WI38 (cell line): ENCODE measurements around the gene GPR39.
A peak's percentile ranks its signal among the peaks of the same experiment; 100 is the strongest.

ENCODE experiments used
- H3K4me3 ChIP-seq: 2 replicates; pipeline ENCODE4 v1.5.1; 2011; ENCODE audit warnings: low read depth, mild to moderate bottlenecking, control low read depth, low read length
- CTCF ChIP-seq: IDR thresholded peaks from 2 replicates; pipeline ENCODE4 v1.5.1; 2012; ENCODE audit warnings: low read depth, mild to moderate bottlenecking, control low read depth, low read length

The GPR39 gene

DNA sequence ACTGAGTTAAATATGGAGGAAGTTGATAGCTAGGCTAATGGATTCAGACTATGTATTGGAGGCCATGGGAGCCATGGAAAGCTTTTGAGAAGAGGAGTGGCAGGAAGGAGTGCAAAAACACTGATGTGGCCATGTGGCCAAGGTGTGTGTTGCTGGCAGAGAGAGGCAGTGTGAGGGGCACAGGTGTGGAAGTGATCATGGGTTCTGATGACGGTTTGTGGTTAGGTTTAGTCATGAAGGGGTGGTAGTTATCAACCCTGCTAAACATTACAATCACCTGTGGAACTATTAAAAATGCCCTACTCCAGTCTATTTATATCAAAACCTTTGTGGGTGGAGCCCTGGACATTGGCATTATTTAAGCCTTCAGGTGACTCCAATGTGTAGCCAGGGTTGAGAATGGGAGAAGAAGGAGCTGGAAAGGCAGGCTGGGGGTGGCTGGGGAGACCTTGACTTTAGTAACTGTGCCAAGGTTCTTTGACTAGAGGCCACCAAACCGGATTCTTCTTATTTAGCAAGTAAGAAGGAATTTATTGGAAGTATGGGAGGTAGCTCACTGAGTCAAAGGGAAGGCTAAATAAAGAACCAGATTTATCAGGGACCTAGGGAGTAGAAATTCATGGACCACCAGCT lies 13.5 kb downstream of the GPR39 start:
- H3K4me3 ChIP-seq = no peak overlapping the region
- no peak for TF ChIP-seq CTCF

DNA sequence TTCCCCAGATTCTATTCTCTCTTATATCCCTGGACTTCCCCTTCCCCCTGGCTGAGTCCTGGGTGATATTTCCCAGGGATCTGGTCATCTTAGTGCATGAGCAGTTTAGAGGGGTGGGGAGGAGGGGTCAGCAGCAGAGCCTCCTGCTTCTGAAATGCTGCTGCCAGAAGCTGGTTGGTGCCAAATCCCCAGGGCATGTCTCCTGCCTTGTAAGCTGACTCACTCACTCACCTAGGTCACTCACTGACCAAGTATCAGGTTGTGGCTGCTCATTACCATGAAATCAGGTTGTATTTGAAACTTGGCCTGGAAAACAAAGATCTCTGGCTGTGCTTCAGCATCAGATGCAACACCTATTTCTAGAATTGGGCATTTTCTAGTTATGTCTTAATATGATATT lies 14.3 kb downstream of the GPR39 start:
- TF ChIP-seq CTCF = no peak
- H3K4me3 ChIP-seq = no peak overlapping the region

GRCh38 chr2:132437852-132438669 lies 21.5 kb downstream of the GPR39 start:
- no peak for TF ChIP-seq CTCF
- H3K4me3 ChIP-seq = no peak overlapping the region

GRCh38 chr2:132438691-132439090 lies 22.1 kb downstream of the GPR39 start:
- no peak for TF ChIP-seq CTCF
- peak overlapping the region; percentile 1; the same call in 1 of the 2 replicates for H3K4me3 ChIP-seq

- H3K4me3 ChIP-seq = no peak overlapping the region
- no peak for TF ChIP-seq CTCF
Measured at GRCh38 chr2:132439703-132440398, 23.2 kb downstream of the GPR39 start.

GRCh38 chr2:132441051-132441450 lies 24.4 kb downstream of the GPR39 start:
- H3K4me3 ChIP-seq = no peak overlapping the region
- no peak for TF ChIP-seq CTCF

DNA sequence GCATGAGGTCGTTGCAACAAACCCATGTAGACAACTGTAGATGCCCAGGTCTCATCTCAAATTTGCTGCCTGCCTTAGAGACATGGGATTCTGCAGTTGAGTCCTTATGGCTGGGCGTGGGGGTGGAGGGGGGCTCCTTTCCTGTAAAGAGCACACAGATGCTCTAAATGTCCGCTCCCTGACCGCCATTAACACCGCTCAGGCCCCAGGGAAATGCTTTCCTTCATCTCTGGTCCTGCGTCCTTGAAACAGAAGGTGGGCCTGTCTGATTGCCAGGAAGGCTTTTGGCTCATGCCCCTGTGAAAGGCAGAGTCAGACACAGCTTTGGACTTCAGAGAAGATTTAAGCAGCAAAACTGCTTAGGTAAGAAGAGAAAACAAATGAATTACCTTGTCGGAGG lies 25.7 kb downstream of the GPR39 start:
- no peak for TF ChIP-seq CTCF
- H3K4me3 ChIP-seq = no peak overlapping the region
